ENCODE measurements around the gene CLN5.

CLN5 gene

DNA sequence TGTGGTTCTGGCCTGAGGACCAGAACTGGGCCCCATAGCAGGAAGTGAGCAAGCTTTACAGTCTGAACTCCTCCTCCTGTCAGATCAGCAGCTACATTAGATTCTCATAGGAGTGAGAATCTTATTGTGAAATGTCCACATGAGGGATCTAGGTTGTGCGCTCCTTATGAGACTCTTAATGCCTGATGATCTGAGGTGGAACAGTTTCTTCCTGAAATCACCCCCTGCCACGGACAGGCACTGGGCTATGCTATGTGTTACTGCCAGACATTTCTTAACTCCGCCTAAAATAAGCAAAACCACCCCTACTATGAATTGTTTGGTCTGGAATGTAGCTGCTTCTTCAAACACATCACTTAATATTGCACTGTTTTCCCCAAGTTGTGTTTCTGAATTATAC lies 30.5 kb downstream of the CLN5 start:
- DNase-seq = no peak

DNA sequence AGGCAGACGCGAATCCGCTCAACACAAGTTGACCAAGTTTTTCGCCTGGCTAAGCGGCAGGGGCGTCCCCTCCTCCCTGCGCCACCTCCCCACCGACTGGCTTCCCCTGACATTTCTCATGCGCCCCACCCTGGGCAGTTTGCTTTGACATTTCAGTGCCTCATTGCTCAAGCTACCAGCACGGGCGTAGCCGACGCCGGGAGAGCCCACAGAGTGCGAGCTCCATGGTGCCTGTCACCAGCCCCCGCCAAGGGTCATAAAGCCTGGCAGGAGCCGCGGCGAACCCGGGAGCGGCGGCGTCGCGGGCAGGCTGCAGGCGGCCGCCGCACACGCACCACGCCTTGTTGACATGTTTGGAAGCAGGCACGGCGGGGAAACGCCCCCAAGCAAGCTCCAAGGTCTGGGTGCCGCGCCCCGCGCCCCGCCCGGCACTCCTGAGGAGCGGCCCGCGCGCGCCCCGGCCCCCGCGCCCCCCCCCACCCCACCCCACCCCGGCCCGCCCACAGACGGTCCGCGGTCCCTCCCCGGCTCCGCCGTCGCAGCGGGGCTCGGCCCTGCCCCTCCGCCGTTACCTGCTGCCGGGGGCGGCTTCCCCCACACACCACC lies 34.5 kb downstream of the CLN5 start:
- DNase-seq = peak; percentile 84

DNA sequence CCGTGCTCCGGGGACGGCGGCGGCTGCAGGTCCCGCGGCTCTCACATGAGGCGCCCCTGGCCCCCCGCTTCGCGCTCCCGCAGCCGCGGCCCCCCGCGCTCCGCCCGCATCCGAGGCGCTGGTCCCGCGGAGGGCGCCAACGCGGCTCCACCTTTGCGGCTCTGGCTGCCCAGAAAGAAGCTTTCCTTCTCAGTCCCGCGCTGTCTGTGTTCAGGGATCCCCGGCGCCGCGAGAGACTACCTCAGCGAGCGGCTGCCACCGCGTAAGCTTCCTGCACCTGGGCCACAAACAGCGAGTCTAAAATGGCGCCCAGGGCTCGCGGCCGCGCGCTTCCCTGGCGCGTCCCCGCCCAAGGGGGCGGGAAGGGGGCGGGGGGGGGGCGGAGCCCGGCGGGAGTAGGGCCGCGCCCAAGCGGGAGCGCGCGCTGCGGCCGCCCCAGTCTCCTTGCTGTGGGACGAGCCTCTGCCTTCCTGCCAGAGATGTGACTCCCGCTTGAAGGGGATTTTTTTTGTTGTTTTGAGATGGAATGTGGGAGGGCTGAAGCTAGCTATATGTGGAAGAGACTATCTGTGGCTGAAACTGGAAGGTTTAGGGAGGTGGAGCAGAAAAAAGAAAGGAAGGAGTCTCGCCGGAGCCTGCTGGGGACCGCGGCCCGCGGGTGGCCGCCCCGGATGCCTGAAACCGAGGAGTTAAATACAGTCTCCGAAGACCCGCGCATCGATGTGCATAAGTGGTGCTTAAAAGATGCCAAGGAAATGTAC lies 35.2 kb downstream of the CLN5 start, which contains the start of gene FBXL3:
TSS of gene FBXL3 (minus strand) at position 299 of the 761 bp plus-strand sequence. CDS start 5,299 bp downstream, outside the sequence.
- DNase-seq = peak; percentile 88

DNA sequence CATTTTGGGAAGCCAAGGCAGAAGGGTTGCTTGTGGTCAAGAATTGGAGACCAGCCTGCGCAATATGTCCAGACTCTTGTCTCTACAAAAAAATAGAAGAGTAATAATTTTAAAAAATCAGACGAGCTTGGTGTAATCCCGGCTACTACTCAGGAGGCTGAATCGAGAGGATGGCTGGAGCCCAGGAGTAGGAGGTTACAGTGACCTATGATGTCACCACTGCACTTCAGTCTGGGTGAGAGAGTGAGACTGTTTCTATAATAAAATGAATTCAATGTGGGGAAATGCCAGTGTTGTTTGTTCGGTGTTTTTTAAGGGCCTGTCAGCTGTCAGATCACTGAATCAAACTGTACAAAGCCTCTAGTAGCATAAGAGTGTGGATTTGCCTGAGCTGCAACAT lies 36.3 kb downstream of the CLN5 start:
- DNase-seq = no peak

DNA sequence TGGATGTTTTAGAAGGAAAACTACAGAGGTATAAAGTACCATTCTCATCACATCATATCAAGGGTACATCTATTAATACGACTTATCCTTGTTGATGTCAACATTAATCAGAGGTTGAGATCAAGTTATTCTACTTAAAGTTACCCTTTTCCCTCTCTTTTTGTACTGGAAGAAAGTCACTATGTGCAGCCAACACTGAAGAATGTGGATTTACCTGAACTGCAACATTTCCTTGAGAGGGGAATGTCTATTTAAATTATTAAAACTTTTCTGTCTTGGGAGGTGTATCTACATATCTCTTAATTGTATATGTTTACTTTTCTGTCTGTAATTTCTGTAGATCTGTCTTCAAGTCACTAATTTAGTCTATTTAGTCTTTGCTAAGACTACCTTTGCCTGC lies 37.6 kb downstream of the CLN5 start:
- DNase-seq = no peak

DNA sequence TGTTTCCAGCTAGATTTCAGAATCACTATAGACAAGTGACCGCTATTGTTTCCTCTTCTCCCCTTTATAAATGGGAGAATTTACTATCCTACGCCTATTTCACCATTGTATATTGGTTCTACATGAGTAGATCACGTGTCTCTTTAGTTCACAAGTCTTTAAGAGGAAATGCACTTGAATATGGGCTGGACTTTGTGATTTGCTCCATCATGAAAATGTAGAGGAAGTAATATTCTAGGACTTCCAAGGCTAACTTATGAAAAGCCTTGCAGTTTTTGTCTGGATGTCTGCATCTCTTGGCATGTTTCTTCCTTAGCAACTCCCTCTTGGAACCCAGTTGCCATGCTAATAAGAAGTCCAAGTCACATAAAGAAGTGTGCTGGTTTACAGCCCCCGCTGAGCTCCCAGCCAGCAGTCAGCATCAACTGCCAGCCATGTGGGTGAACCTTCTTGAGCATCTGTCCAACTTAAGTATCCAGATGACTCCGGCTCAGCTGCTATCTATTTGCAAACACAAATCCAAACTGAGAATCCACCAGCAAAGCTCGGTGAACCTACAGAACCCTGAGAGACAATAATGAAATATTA lies 39.9 kb downstream of the CLN5 start:
- DNase-seq = no peak

DNA sequence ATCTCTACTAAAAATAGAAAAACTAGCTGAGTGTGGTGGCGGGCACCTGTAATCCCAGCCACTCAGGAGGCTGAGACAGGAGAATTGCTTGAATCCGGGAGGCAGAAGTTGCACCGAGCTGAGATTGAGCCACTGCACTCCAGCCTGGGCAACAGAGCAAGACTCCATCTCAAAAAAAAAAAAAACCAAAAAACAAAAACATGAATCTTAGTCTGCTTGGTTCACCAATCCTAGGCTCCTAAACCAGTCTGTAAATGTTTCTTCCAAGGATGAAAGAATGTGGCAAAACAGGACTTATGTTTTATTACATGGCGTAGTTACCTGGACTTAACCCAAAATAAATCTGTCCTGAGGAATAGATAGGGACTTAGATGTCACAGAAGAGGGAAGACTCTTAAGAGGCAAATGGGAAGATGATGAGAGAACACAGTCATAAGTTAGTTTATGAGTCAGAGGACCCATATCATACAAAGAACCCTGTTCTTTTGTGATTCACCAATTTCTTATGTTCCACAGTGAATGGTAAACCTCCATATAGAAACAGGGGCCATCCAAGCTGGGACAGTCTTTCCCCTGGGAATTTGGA lies 41.9 kb downstream of the CLN5 start:
- no peak for DNase-seq

DNA sequence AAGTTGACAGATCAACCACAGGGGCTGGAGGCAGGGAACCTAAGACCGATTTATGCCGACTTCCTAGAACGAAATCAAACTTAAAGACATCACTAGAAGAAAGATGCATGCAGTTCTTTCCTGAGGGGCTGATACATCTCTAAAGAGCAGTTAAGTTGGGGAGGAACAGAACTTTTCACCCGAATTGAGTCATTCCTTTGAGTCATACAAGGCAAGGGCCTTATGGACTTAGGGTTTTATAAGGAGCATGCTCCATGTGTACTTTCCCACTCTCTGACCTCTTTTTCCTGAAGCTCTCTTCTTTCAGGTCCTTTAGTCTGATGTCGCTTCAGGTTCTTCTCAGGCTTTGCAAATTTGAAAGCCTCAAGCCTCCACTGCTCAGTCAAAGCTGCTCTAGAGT lies 43.0 kb downstream of the CLN5 start:
- no peak for DNase-seq

DNA sequence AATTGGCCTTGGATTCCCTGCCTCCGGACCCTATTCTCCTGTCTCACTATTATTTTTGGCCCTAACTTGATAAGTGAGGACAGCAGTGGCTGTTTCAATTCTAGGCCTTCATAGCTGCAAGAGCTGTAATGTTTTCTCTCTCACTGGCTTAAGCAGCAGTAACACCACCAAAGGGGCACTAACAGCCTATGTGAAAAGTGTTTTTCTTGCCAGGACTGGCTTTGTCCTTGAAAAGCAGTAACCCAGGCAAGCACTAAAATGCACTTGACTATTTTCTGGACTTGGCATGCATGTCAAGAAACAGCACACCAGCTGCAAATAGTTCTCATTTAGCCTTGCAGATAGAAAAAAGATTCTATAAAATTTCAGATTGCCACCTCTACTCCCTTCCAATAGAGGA lies 44.4 kb downstream of the CLN5 start:
- DNase-seq = no peak

DNA sequence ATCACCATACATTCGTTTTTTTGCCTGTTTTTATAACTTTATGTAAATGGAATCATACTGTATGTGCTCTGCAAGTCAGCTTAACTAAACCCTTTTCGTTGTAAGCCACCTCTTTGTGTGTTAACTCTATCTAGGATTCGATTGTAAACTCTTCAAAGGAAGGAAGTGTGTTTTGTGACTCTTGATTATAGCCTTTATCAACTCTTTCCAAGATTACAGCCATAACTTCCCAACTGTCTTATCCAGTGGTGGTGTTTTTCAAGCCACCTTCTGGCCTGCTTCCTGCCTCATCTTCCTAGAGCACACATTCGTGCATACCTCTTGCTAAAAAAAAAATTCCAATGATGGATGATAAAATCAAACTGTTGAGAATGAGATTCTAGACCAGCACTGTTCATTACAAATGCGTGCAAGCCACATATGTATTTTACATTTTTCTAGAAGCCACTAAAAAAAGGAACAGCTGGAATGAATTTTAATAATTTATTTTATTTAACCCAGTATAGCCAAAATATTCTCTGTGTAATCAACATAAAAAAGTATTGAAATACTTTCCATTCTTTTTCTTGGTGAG lies 47.1 kb downstream of the CLN5 start:
- DNase-seq = no peak

DNA sequence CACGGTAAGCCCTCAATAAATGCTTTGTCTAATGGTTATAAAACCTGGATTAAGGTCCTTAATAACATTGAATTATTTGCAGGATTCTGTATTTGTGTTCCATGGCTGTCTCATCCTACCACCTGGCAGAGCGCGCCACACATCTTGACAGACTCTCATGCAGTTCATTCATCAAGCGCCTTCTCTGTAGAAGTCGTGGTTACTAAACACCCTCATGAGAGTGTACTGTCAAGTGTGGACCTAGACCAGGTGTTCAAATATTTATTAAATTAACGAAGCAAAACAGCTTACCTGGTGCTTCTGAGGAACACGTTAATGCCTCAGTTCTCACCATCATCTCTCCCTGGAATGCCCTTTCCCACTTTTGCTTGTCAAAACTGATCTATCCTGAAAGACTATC lies 48.2 kb downstream of the CLN5 start:
- no peak for DNase-seq

DNA sequence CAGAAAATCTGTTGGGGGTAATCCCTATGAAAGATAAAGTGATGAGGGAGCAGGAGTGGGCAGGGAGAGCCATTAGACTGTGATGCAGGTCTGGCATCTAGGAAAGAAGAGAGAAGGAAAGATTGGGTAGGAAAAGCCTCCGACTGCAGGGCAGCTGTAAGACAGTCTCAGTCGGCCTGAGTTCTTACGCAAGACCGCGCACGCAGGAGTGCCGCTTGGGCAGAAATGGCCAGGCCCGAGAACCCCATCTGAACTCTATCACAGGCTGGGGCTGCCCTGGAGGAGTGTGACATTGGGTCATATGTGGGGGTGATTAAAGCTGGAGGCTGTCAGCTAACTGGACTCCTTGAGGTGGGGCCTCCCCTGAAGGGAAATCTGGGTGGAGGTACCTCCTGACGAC lies 49.0 kb downstream of the CLN5 start:
- no peak for DNase-seq

DNA sequence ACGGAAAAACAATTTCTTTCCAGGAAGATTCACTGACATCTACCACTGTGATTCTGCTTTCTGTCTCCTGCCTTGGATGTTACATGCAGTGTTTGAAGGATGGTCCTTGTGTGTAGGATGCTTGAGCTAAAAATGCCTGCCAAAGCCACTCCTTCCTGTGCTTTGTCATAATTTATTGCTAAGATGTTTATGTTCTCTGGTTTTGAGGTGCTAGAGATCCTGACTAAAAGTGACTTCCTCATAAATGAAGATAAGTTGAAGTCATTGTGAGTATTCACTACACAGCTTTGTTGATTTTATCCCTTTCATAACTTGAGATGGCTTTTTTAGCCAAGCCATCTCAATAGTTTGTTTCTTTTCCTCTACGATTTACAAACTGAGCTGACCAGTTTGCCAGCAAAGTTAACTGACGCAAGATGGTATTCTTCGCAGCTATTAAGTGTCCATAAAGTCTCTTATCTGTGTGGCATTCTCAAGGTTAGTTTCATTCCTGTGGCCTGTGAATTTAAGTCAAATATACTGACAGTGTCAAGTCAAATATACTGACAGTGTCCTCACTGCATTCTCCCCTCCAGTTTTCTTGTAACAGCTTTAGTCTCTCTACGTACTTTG lies 50.8 kb downstream of the CLN5 start:
- no peak for DNase-seq

DNA sequence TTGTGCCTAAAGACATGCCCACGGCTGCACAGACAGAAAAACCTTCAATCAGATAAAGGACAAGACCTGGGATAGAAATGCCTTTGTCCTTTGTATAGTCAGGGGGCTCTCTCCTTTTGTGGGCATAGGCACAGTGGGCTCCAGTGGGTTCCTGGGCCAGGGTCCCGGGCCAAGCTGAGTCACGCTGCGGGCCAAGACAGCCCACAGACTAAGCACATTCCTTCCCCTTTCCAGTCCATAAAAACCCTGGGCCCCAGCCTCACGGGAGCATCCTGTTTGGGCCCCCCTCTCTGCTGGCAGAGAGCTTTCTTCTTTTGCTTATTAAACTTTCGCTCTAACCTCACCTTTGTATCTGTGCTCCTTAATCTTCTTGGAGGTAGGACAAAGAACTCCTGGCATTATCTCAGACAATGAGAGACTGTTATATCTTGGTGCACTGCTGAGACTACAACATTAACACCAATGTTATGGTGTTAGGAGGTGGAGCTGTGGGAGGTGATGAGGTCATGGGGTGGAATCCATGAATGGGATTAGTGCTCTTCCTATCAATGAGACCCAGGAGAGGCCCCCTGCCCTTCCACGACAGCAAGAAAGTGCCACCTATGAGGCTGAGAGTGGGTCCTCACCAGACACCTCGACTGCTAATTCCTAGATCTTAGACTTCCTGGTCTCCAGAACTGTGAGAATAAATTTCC lies 55.9 kb downstream of the CLN5 start:
- no peak for DNase-seq

DNA sequence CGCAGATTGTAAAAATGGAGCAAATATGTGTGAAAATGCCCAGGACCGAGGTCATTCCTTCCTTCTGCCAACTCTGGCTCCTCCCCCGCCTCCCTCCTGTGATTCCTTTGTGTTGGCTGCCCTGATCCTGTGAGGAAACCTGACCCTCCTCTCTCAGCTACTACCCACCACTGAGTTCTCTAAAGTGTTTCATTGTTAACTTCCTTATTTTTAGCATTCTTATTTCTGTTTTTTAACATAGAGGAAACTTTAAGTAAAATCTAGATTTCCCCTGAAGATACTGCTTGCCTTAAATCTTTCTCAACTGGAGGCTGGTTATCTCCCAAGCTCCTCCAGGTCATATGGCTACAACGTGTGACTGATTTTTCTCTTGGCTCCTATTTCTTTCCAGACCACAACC lies 56.8 kb downstream of the CLN5 start:
- no peak for DNase-seq

DNA sequence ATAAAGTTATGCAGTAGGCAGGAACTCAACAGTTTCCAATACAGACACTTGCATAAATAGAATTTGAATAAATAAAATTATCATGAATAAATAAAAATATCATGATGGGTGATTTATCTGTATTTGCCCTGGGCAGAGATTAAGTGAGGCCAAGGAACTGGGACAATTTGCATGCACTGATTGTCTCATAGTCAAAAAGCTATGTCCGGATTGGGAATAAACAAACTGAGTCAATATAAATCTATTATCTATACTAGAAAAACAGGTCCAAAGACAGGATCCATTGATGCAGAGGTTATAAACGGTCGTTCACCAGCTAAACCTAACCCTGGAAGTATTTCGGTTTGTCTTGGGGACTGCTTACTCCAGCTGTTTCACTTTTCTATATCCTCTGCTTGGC lies 61.3 kb downstream of the CLN5 start:
- DNase-seq = no peak

All from CD4-positive, alpha-beta T cell treated with Interleukin-17A for 1 hour (primary cell).